K562 (cell line): ENCODE data around the gene ESR2. TPM values are rescaled to one million over a fixed set of nuclear protein-coding genes. Genes with fewer than 3 reads are reported as not detected.

Source experiments
- ATAC-seq: fragments of 200-7000 bp; cut with Tn5 transposase; 3 replicates; pipeline ENCODE4 v1.9.1; 2020; ENCODE audit warnings: moderate library complexity
- BruUV-seq: library from RNA; stranded (reverse); fragments of 400-500 nt; replicated peaks from 2 replicates; lab custom pipeline; 2021; lab: Mats Ljungman, UMichigan
- CTCF ChIA-PET: fragments of 300-600 bp; formaldehyde crosslinking; extraction: SDS; loops from one replicate; lab custom pipeline; 2021; ENCODE audit warnings: low intra/inter-chr PET ratio; lab: Yijun Ruan, JAX
- POLR2A ChIA-PET: fragments of 300-600, 350-650 bp; sonication (Branson Sonifier 250); formaldehyde crosslinking; extraction: SDS; loops from one replicate; lab custom pipeline; 2021; ENCODE audit warnings: antibody characterized with exemption, inconsistent platforms; lab: Yijun Ruan, JAX
- DNase-seq, 4 experiments: peaks; one replicate each; pipeline versions ENCODE4 v3.0.0 to v3.0.0-alpha.2; 2011 to 2018; ENCODE audit warnings: low spot score in 3 of 4, mixed read lengths in 3 of 4; ENCODE audit errors: extremely low read depth in 1 of 4
- FAIRE-seq: peaks from 2 replicates; lab custom pipeline; 2011; peaks lifted over from hg19 to GRCh38; lab: Jason Lieb, UNC
- H2AFZ ChIP-seq: 2 replicates; pipeline ENCODE4 v1.6.0; 2011; ENCODE audit warnings: low read depth, low read length, control low read depth, inconsistent platforms
- H3K27ac ChIP-seq: fragments of 200-600 bp; 3 replicates; pipeline ENCODE4 v1.8.0; 2011; ENCODE audit warnings: low read depth, mild to moderate bottlenecking, control low read depth, inconsistent platforms, low read length, moderate library complexity, mixed read lengths; ENCODE audit errors: extremely low read depth
- H3K27me3 ChIP-seq, 2 experiments: fragments of 300-600 bp in 1 of 2; 2 replicates in 1 of 2; 3 replicates in 1 of 2; pipeline versions ENCODE4 v1.6.0 to v1.8.0; 2011; ENCODE audit warnings: inconsistent platforms in 2 of 2, low read length in 2 of 2, mild to moderate bottlenecking in 1 of 2, mixed read lengths in 1 of 2, moderate library complexity in 1 of 2; ENCODE audit not compliant: control insufficient read depth in 2 of 2, insufficient read depth in 2 of 2
- H3K36me3 ChIP-seq: fragments of 300-600 bp; 3 replicates; pipeline ENCODE4 v1.8.0; 2011; ENCODE audit warnings: mild to moderate bottlenecking, low read length, inconsistent platforms; ENCODE audit not compliant: control insufficient read depth, insufficient read depth
- H3K4me1 ChIP-seq, 2 experiments: fragments of 200-600 bp in 1 of 2; replicated peaks in 1 of 2; 2 replicates in 1 of 2; 3 replicates in 1 of 2; pipeline versions ENCODE4 v1.5.1 to v1.8.0; 2011; ENCODE audit warnings: inconsistent platforms in 2 of 2, low read length in 2 of 2, mild to moderate bottlenecking in 1 of 2, mixed read lengths in 1 of 2, moderate library complexity in 1 of 2; ENCODE audit not compliant: control insufficient read depth in 2 of 2, insufficient read depth in 2 of 2
- H3K4me2 ChIP-seq: 2 replicates; pipeline ENCODE4 v1.6.1; 2011; ENCODE audit warnings: low read length, control low read depth, inconsistent platforms, mixed read lengths; ENCODE audit not compliant: insufficient read depth
- H3K4me3 ChIP-seq: fragments of 200-600 bp; sonication (generic), shearing (Covaris generic); 2 replicates; pipeline ENCODE4 v1.5.1; 2016; ENCODE audit warnings: control low read depth, inconsistent platforms
- H3K79me2 ChIP-seq: fragments of 200-600 bp; 3 replicates; pipeline ENCODE4 v1.8.0; 2011; ENCODE audit warnings: low read length, inconsistent platforms; ENCODE audit not compliant: control insufficient read depth, insufficient read depth
- H3K9ac ChIP-seq, 2 experiments: 2 replicates each; pipeline versions ENCODE4 v1.6.0 to v1.6.1; 2011; ENCODE audit warnings: low read depth in 2 of 2, low read length in 2 of 2, control low read depth in 1 of 2, inconsistent platforms in 1 of 2, mild to moderate bottlenecking in 1 of 2, mixed read lengths in 1 of 2; ENCODE audit not compliant: insufficient read depth in 1 of 2
- H3K9me1 ChIP-seq: one replicate; pipeline ENCODE4 v1.6.0; 2011; ENCODE audit warnings: inconsistent platforms, mild to moderate bottlenecking, low read length, moderate library complexity; ENCODE audit not compliant: control insufficient read depth, insufficient read depth
- H3K9me3 ChIP-seq: replicated peaks from 2 replicates; pipeline ENCODE4 v1.5.1; 2011; ENCODE audit warnings: low read depth, low read length, inconsistent platforms; ENCODE audit not compliant: control insufficient read depth, insufficient read depth
- H4K20me1 ChIP-seq: replicated peaks from 2 replicates; pipeline ENCODE4 v1.6.1; 2011; ENCODE audit warnings: low read length, inconsistent platforms, mixed read lengths; ENCODE audit not compliant: control insufficient read depth, insufficient read depth
- GATAD2A ChIP-seq: fragments of 450-650 bp; IDR thresholded peaks from 2 replicates; pipeline ENCODE4 v1.6.1; 2017
- GATAD2B ChIP-seq: fragments of 450-650 bp; IDR thresholded peaks from 2 replicates; pipeline ENCODE4 v1.6.1; 2017; ENCODE audit warnings: mild to moderate bottlenecking, borderline replicate concordance
- RBM34 ChIP-seq: fragments of 200-400 bp; formaldehyde crosslinking; IDR thresholded peaks from 2 replicates; pipeline ENCODE4 v1.6.1; 2018; ENCODE audit warnings: low read length, borderline replicate concordance; ENCODE audit not compliant: insufficient read depth
- SMARCA5 ChIP-seq: fragments of 450-650 bp; IDR thresholded peaks from 2 replicates; pipeline ENCODE4 v1.6.1; 2016
- SRSF3 ChIP-seq: fragments of 200-400 bp; formaldehyde crosslinking; IDR thresholded peaks from 2 replicates; pipeline ENCODE4 v1.6.1; 2016; ENCODE audit warnings: mild to moderate bottlenecking, low read length, moderate library complexity; ENCODE audit not compliant: insufficient read depth
- STAT5A ChIP-seq: IDR thresholded peaks from 2 replicates; pipeline ENCODE4 v1.6.1; 2012; ENCODE audit warnings: low read length, inconsistent platforms, borderline replicate concordance
- TCF7L2 ChIP-seq: fragments of 150-350 bp; IDR thresholded peaks from 2 replicates; pipeline ENCODE4 v1.6.1; 2016; ENCODE audit warnings: low read depth, mild to moderate bottlenecking, low read length, moderate library complexity
- ZNF444 ChIP-seq: fragments of 250-450 bp; sonication (Bioruptor Pico); IDR thresholded peaks from 2 replicates; pipeline ENCODE4 v1.4.0; 2020; ENCODE audit warnings: mild to moderate bottlenecking, moderate library complexity
- in situ Hi-C: fragments of 300-500 bp; cut with MboI; formaldehyde crosslinking; loops from 4 replicates; pipeline ENCODE4 v1.15.0; 2018; ENCODE audit warnings: inconsistent platforms, mixed read lengths
- intact Hi-C: fragments of 100-400 bp; cut with micrococcal nuclease; formaldehyde crosslinking; loops from 2 replicates; pipeline ENCODE4 v1.14.2; 2022
- polyA plus RNA-seq, 8 experiments: library from polyadenylated mRNA; depleted of rRNA in 4 of 8; stranded (reverse) in 5 of 8; unstranded in 3 of 8; fragments of >200 nt; fragmentation: Nextera tagmentation in 2 of 8; fragmentation: Illumina TruSeq in 1 of 8; extraction: Ambion mirVana in 2 of 8; extraction: Trizol in 1 of 8; gene quantifications; 2 replicates each; pipeline versions ENCODE4 v1.2.1 to v1.2.3, GENCODE V29; 2011 to 2014; ENCODE audit warnings: inconsistent platforms in 1 of 8, missing spikeins in 1 of 8
- total RNA-seq, 7 experiments: library from RNA; depleted of rRNA in 6 of 7; stranded (reverse); fragments of >200 nt in 6 of 7; fragmentation: Illumina TruSeq in 2 of 7; extraction: Trizol in 2 of 7; gene quantifications; 2 replicates each; pipeline versions ENCODE4 v1.2.1 to v1.2.3, GENCODE V29; 2011 to 2021; ENCODE audit warnings: low replicate concordance in 1 of 7
- TF ChIP-seq, protein P1 (sequence below), 2 experiments: fragments of 450-650 bp; formaldehyde crosslinking in 1 of 2; IDR thresholded peaks; 2 replicates each; pipeline versions ENCODE4 v1.4.0 to v1.6.1; 2014 to 2020; ENCODE audit warnings: mild to moderate bottlenecking in 2 of 2, borderline replicate concordance in 1 of 2, low read depth in 1 of 2

Gene ESR2
- total and polyA plus RNA-seq, 9 of the 15 experiments (the other 6 are each of a cell fraction or from before 2014, with no cell fraction given): 0.07 to 3.8 (median 2.0) TPM

DNA sequence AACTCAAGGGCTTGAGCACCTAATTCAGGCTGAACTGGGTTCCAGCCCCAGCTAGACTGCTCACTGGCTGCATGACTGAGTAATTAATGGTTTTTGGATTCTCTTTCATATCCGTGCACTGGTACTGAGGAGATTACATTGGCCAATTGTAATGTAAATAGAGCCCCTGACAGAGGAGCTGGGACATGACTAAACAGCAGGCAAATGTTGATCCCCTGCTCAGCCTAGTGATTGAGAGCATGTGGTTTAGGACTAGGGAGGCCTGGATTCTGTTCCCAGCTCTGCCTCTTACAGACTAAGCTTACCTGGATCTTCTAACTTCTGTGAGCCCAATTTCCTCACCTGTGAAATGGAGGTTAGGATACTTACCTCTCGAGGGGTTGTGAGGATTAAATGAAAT lies 204.3 kb downstream of the ESR2 start (continued):
- TF ChIP-seq, protein P1, sequence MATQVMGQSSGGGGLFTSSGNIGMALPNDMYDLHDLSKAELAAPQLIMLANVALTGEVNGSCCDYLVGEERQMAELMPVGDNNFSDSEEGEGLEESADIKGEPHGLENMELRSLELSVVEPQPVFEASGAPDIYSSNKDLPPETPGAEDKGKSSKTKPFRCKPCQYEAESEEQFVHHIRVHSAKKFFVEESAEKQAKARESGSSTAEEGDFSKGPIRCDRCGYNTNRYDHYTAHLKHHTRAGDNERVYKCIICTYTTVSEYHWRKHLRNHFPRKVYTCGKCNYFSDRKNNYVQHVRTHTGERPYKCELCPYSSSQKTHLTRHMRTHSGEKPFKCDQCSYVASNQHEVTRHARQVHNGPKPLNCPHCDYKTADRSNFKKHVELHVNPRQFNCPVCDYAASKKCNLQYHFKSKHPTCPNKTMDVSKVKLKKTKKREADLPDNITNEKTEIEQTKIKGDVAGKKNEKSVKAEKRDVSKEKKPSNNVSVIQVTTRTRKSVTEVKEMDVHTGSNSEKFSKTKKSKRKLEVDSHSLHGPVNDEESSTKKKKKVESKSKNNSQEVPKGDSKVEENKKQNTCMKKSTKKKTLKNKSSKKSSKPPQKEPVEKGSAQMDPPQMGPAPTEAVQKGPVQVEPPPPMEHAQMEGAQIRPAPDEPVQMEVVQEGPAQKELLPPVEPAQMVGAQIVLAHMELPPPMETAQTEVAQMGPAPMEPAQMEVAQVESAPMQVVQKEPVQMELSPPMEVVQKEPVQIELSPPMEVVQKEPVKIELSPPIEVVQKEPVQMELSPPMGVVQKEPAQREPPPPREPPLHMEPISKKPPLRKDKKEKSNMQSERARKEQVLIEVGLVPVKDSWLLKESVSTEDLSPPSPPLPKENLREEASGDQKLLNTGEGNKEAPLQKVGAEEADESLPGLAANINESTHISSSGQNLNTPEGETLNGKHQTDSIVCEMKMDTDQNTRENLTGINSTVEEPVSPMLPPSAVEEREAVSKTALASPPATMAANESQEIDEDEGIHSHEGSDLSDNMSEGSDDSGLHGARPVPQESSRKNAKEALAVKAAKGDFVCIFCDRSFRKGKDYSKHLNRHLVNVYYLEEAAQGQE (IDR thresholded peaks at IDR 0.05; ENCODE audit: borderline replicate concordance): no peak
- TF ChIP-seq, protein P1 (CRISPR knock-in tag; IDR thresholded peaks at IDR 0.05; ENCODE audit: low read depth): no peak
- no peak for TF ChIP-seq STAT5A
- TF ChIP-seq SRSF3: no peak

DNA sequence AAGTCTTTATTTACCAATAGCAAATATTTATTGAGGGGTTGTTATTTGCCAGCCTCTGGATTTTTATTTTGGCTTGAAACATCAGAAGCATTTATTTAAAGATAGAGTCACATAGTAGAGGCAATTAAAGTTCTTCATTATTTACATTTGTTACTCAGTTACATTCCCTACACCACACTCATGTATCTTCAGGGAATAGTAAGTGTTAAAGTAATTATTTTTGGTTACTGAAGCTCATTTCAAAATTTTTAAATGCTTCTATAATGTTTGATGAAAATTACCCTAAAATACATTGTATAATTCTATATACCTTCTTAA lies 205.6 kb downstream of the ESR2 start:
- H3K9ac ChIP-seq: no peak overlapping the region
- no peaks in the 10 kb centered on the region for H3K4me1 ChIP-seq
- in situ Hi-C loops: no loop called here
- FAIRE-seq (no peak), ATAC-seq (no peak), DNase-seq (no peak)
- POLR2A ChIA-PET: no interaction called here
- no peaks in the 10 kb centered on the region for H3K36me3 ChIP-seq
- no peak overlapping the region for H3K4me3 ChIP-seq
- TF ChIP-seq TCF7L2 (no peak), ZNF444 (CRISPR knock-in tag) (no peak), SMARCA5 (no peak), GATAD2A (no peak), GATAD2B (no peak), RBM34 (no peak)
- BruUV-seq: no TSS peak
- no peak overlapping the region for H3K27ac ChIP-seq
- no peak overlapping the region for H3K4me2 ChIP-seq
- H3K79me2 ChIP-seq: no peaks in the 10 kb centered on the region
- H3K27me3 ChIP-seq: no peaks in the 10 kb centered on the region; a peak in 1 of 5 replicates
- no peaks in the 10 kb centered on the region for H4K20me1 ChIP-seq
- H3K9me1 ChIP-seq: no peaks in the 10 kb centered on the region
- intact Hi-C loops: no loop called here
- CTCF ChIA-PET: no interaction called here
- no peaks in the 10 kb centered on the region for H3K9me3 ChIP-seq
- H2AFZ ChIP-seq: no peak overlapping the region
